GM23248 (cell line): ENCODE results near the gene DUS1L. TPM values are rescaled to one million over a fixed set of nuclear protein-coding genes. Genes with fewer than 3 reads are reported as not detected.

Source experiments
- DNase-seq: peaks from one replicate; pipeline ENCODE4 v3.0.0-alpha.2; 2015
- H2AFZ ChIP-seq: fragments of 200-600 bp; sonication (generic); 2 replicates; pipeline ENCODE4 v1.6.1; 2016; ENCODE audit warnings: antibody characterized with exemption
- H3F3A ChIP-seq: fragments of 200-600 bp; sonication (generic); 2 replicates; pipeline ENCODE4 v1.6.1; 2016; ENCODE audit warnings: mild to moderate bottlenecking, antibody characterized with exemption, mixed run types; ENCODE audit not compliant: insufficient read depth
- H3K27ac ChIP-seq: fragments of 200-600 bp; sonication (generic); 2 replicates; pipeline ENCODE4 v1.5.1; 2016; ENCODE audit warnings: mild to moderate bottlenecking
- H3K27me3 ChIP-seq: fragments of 200-600 bp; sonication (generic); replicated peaks from 2 replicates; pipeline ENCODE4 v1.6.1; 2016; ENCODE audit warnings: mild to moderate bottlenecking; ENCODE audit not compliant: insufficient read depth
- H3K36me3 ChIP-seq: fragments of 200-600 bp; sonication (generic); 2 replicates; pipeline ENCODE4 v1.6.1; 2016; ENCODE audit warnings: low read depth, mild to moderate bottlenecking
- H3K4me1 ChIP-seq: fragments of 200-600 bp; sonication (generic); 2 replicates; pipeline ENCODE4 v1.6.1; 2016; ENCODE audit warnings: mild to moderate bottlenecking; ENCODE audit not compliant: insufficient read depth
- H3K4me2 ChIP-seq: fragments of 200-600 bp; sonication (generic); one replicate; pipeline ENCODE4 v1.6.1; 2016; ENCODE audit warnings: mild to moderate bottlenecking; ENCODE audit not compliant: unreplicated experiment
- H3K4me3 ChIP-seq: fragments of 200-600 bp; sonication (generic); 2 replicates; pipeline ENCODE4 v1.5.1; 2016; ENCODE audit warnings: mild to moderate bottlenecking
- H3K79me2 ChIP-seq: fragments of 200-600 bp; sonication (generic); 2 replicates; pipeline ENCODE4 v1.6.1; 2016; ENCODE audit warnings: mild to moderate bottlenecking; ENCODE audit not compliant: insufficient read depth
- H3K9ac ChIP-seq: fragments of 200-600 bp; sonication (generic); 2 replicates; pipeline ENCODE4 v1.6.1; 2016; ENCODE audit warnings: mild to moderate bottlenecking
- H3K9me2 ChIP-seq: fragments of 200-600 bp; sonication (generic); 2 replicates; pipeline ENCODE4 v1.6.1; 2016; ENCODE audit warnings: mixed run types, mild to moderate bottlenecking, moderate library complexity; ENCODE audit not compliant: insufficient read depth
- H3K9me3 ChIP-seq: fragments of 200-600 bp; sonication (generic); one replicate; pipeline ENCODE4 v1.6.1; 2017; ENCODE audit warnings: low read depth
- H4K20me1 ChIP-seq: fragments of 200-600 bp; sonication (generic); 2 replicates; pipeline ENCODE4 v1.6.0; 2016; ENCODE audit not compliant: insufficient read depth
- EZH2 ChIP-seq: fragments of 200-600 bp; sonication (generic); IDR thresholded peaks from 2 replicates; pipeline ENCODE4 v1.6.1; 2018; ENCODE audit warnings: antibody characterized with exemption, mild to moderate bottlenecking; ENCODE audit not compliant: insufficient read depth, poor library complexity, severe bottlenecking
- EZH2phosphoT487 ChIP-seq: fragments of 200-600 bp; sonication (generic); IDR thresholded peaks from 2 replicates; pipeline ENCODE4 v1.6.1; 2018; ENCODE audit warnings: antibody characterized with exemption, moderate library complexity, mild to moderate bottlenecking, low read depth; ENCODE audit not compliant: insufficient read depth
- WGBS, 2 experiments: methylation state at CpG; one replicate each; pipeline ENCODE4 v1.1.6; 2015 to 2017; ENCODE audit warnings: low lambda C conversion rate in 2 of 2, low coverage in 1 of 2; ENCODE audit errors: missing lambda C conversion rate in 2 of 2; 5-methylcytosine and 5-hydroxymethylcytosine counted together
- in situ Hi-C: fragments of 300-500 bp; cut with MboI; formaldehyde crosslinking; loops from 2 replicates; pipeline ENCODE4 v1.15.0; 2020
- polyA plus RNA-seq: library from polyadenylated mRNA; unstranded; fragments of >200 nt; fragmentation: Nextera tagmentation; extraction: Ambion mirVana; gene quantifications from 2 replicates; pipeline ENCODE4 v1.2.1, GENCODE V29; 2016
- total RNA-seq: library from RNA; depleted of rRNA; stranded (reverse); fragments of >200 nt; shearing (Covaris generic); gene quantifications from 2 replicates; pipeline ENCODE4 v1.2.3, GENCODE V29; 2014

Gene DUS1L
- total and polyA plus RNA-seq, 2 experiments from 2014 or later, result 13.3 to 61.2 TPM

DNA sequence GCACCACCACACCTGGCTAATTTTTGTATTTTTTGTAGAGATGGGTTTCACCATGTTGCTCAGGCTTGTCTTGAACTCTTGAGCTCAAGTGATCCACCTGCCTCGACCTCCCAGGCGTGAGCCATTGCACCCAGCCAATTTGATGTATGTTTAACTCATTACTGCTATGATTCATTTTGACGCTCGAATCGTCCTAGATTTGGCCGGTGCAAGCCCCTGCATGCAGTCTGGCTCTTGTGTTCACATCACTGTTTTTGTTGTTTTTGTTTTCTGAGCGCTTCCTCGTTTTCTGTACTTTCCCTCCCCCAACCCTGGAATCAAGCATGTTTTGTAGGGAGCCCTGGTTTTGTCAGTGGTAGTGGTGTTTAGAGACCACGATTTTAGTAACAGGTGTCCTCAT, 7.8 kb upstream of the DUS1L start:
- in situ Hi-C loops, result no loop called here
- Histone ChIP-seq H3K79me2 (no peaks in the 10 kb centered on the region), H3K4me2 (no peak overlapping the region), H2AFZ (no peak overlapping the region), H3K9ac (no peak overlapping the region), H3K27ac (no peak overlapping the region), H3K36me3 (no peaks in the 10 kb centered on the region), H3K4me3 (no peak overlapping the region), H4K20me1 (no peaks in the 10 kb centered on the region), H3K4me1 (no peaks in the 10 kb centered on the region), H3F3A (peaks cover 4% of the 10 kb centered on the region; the same call in 1 of the 2 replicates), H3K9me2 (no peaks in the 10 kb centered on the region), H3K9me3 (no peaks in the 10 kb centered on the region), H3K27me3 (no peaks in the 10 kb centered on the region)
- WGBS, 2 experiments, result 70 to 78% methylated on average over 9 of the region's 9 CpGs
- TF ChIP-seq EZH2 (no peak), EZH2phosphoT487 (no peak)
- no peak for DNase-seq

DNA sequence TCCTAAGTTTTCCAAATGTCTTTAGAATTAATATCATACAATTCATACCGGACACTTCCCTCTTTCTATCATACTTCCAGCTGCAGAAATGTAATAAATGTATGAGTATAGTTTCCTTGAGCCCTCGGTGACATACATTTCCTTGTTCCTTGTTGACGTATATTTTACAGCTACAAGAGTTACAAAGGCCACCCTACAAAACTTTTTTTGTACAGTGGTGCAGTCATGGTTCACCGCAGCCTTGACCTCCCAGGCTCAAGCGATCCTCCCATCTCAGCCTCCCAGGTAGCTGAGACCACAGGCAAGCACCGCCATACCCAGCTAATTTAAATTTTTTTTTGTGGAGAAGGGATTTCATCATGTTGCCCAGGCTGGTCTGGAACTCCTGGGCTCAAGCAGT, 7.2 kb upstream of the DUS1L start:
- no peaks in the 10 kb centered on the region for H3K9me2 ChIP-seq
- no peak overlapping the region for H3K4me2 ChIP-seq
- H4K20me1 ChIP-seq, result no peaks in the 10 kb centered on the region
- H3K79me2 ChIP-seq, result no peaks in the 10 kb centered on the region
- H3K9me3 ChIP-seq, result no peaks in the 10 kb centered on the region
- no peak overlapping the region for H3K4me3 ChIP-seq
- H3F3A ChIP-seq, result peaks cover 4% of the 10 kb centered on the region; the same call in 1 of the 2 replicates
- no peak overlapping the region for H3K27ac ChIP-seq
- no peak for DNase-seq
- TF ChIP-seq EZH2 (no peak), EZH2phosphoT487 (no peak)
- no peak overlapping the region for H2AFZ ChIP-seq
- no peaks in the 10 kb centered on the region for H3K27me3 ChIP-seq
- no peak overlapping the region for H3K9ac ChIP-seq
- 81 to 91% methylated on average over 6 of the region's 6 CpGs for WGBS, 2 experiments
- H3K4me1 ChIP-seq, result no peaks in the 10 kb centered on the region
- in situ Hi-C loops, result no loop called here
- no peaks in the 10 kb centered on the region for H3K36me3 ChIP-seq

DNA sequence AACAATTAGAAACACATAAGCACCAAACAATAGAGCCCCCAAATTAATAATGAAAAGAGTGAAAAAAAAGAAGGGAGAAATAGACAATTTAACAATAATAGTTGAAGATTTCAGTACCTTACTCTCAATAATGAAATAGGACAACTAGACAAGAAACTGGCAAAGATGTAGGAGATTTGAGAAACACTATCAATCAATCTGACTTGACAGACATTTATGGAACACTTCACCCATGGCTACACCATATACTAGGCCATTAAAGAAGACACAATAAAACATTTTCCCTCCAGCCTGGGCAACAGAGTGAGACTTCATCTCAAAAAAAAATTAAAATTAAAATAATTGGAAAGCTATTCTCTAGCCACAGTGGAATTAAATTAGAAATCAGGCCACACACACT, 5.0 kb upstream of the DUS1L start:
- no peak for DNase-seq
- Histone ChIP-seq H3F3A (no peaks in the 10 kb centered on the region), H3K9me3 (no peaks in the 10 kb centered on the region), H2AFZ (no peak overlapping the region), H4K20me1 (no peaks in the 10 kb centered on the region), H3K9ac (no peak overlapping the region), H3K36me3 (no peaks in the 10 kb centered on the region), H3K27me3 (no peaks in the 10 kb centered on the region), H3K27ac (no peak overlapping the region), H3K4me1 (no peaks in the 10 kb centered on the region), H3K9me2 (no peaks in the 10 kb centered on the region), H3K4me3 (no peak overlapping the region), H3K4me2 (no peak overlapping the region), H3K79me2 (peaks cover 9% of the 10 kb centered on the region)
- in situ Hi-C loops, result no loop called here
- TF ChIP-seq EZH2 (no peak), EZH2phosphoT487 (no peak)

DNA sequence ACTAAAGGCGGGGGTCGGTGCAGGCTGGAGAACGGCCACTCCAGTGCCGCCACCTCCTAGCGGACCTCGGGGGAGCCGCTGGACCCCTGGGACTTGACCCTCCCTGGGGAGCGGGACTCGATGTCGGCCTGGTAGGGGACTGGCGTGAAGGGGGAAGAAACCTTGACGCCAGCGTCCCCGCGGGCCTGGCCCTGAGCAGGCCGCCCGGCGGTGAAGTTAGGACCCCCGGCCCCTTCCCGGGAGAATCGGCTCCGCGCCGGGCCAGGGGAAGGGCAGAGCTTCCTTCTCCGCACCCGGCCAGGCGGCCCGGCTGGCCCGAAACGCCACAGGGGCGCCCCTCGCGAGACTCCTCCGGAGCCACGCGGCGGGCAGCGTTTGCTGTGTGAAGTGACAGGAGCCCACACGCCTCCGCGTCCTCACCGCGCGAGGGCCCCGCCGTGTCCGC, 389 bp downstream of the DUS1L start:
- no peak for TF ChIP-seq EZH2
- no peak for TF ChIP-seq EZH2phosphoT487
- Histone ChIP-seq H3K79me2 (peaks cover 38% of the 10 kb centered on the region), H3K9me3 (no peaks in the 10 kb centered on the region), H3K27me3 (no peaks in the 10 kb centered on the region), H4K20me1 (no peaks in the 10 kb centered on the region), H3K4me2 (peak overlapping the region; percentile 72), H3K9ac (peak overlapping the region; percentile 89), H3K4me3 (peak overlapping the region; percentile 96), H3K4me1 (peaks cover 3% of the 10 kb centered on the region; the same call in 1 of the 2 replicates), H2AFZ (peak overlapping the region; percentile 6; the same call in 1 of the 2 replicates), H3F3A (no peaks in the 10 kb centered on the region), H3K9me2 (no peaks in the 10 kb centered on the region), H3K27ac (peak overlapping the region; percentile 22), H3K36me3 (no peaks in the 10 kb centered on the region)
- peak; percentile 76 for DNase-seq
- WGBS, 2 experiments, result 0 to 1% methylated on average over 9 to 37 of the region's 47 CpGs
- in situ Hi-C loops, result no loop called here
